ENCODE data around the gene ESYT3. TPM values are rescaled to one million over a fixed set of nuclear protein-coding genes. Genes with fewer than 3 reads are reported as not detected.

Gene ESYT3
- total and polyA plus RNA-seq, 4 donors = under 0.01 to 0.07 (median 0.05) TPM

DNA sequence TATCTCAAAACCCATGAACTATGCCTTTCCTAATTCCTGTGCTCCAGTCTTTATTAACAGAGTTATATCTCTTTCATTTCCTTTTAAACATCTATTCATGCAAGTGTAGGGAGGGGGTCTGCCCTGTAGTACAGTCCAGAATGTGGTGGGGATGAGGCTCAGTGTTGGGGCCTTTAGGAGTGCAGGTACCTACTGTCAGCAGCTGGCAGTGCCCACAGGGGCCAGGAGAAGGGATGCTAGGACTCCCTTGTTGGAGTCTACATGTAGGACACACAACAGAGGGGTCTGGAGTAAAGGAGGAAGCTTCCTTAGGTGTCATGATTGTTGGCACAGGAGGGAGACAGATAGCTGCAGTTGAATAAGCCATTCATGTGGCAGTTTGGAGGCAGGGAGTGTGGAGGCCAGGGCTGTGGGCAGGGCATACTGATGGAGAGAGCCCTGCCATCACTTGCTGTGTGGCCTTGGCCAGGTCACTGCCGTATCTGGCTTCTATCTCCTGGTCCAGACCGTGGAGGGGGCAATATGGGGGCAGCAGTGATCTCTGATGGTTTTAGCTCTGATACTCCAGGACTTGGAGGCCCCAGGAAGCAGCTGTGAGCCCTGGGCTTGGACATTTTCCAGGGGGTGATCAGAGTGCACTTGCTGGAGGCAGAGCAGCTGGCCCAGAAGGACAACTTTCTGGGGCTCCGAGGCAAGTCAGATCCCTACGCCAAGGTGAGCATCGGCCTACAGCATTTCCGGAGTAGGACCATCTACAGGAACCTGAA, 29.5 kb downstream of the ESYT3 start:
- 75% methylated on average over 6 of the region's 6 CpGs for WGBS
- no peak for DNase-seq (ENCODE audit: low spot score)
- Histone ChIP-seq H3K27me3 (ENCODE audit: control insufficient read depth in 4 of 4, insufficient read depth in 4 of 4, low read length in 3 of 4) (peaks cover 0 to 2% (median 0%) of the 10 kb centered on the region in 4 donors), H3K36me3 (ENCODE audit: control insufficient read depth in 4 of 4, insufficient read depth in 3 of 4, low read depth in 1 of 4, low read length in 3 of 4) (no peaks in the 10 kb centered on the region), H3K9ac (ENCODE audit: low read depth in 1 of 2, low read length in 2 of 2) (no peak overlapping the region), H3K4me1 (ENCODE audit: control insufficient read depth in 4 of 4, insufficient read depth in 4 of 4, low read length in 3 of 4) (no peaks in the 10 kb centered on the region), H3K9me3 (ENCODE audit: control insufficient read depth in 4 of 4, low read length in 3 of 4) (no peaks in the 10 kb centered on the region), H3K4me3 (ENCODE audit: low read depth in 1 of 3, low read length in 3 of 3) (no peak overlapping the region), H3K27ac (ENCODE audit: low read depth in 1 of 2, low read length in 2 of 2) (no peak overlapping the region)
- no peak for TF ChIP-seq HNF4A (conservative IDR thresholded peaks at IDR 0.05)
- TF ChIP-seq JUND (IDR thresholded peaks at IDR 0.05) = no peak
- no peak for TF ChIP-seq HNF4G (IDR thresholded peaks at IDR 0.05)
- TF ChIP-seq SP1 (IDR thresholded peaks at IDR 0.05) = no peak
- TF ChIP-seq, protein P1, sequence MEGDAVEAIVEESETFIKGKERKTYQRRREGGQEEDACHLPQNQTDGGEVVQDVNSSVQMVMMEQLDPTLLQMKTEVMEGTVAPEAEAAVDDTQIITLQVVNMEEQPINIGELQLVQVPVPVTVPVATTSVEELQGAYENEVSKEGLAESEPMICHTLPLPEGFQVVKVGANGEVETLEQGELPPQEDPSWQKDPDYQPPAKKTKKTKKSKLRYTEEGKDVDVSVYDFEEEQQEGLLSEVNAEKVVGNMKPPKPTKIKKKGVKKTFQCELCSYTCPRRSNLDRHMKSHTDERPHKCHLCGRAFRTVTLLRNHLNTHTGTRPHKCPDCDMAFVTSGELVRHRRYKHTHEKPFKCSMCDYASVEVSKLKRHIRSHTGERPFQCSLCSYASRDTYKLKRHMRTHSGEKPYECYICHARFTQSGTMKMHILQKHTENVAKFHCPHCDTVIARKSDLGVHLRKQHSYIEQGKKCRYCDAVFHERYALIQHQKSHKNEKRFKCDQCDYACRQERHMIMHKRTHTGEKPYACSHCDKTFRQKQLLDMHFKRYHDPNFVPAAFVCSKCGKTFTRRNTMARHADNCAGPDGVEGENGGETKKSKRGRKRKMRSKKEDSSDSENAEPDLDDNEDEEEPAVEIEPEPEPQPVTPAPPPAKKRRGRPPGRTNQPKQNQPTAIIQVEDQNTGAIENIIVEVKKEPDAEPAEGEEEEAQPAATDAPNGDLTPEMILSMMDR (IDR thresholded peaks at IDR 0.05; ENCODE audit: low read depth, low read length, missing input control) = no peak
- no peak for TF ChIP-seq FOXA1 (IDR thresholded peaks at IDR 0.05)

GRCh38 chr3:138464491-138464860, 30.1 kb downstream of the ESYT3 start:
- TF ChIP-seq HNF4A (conservative IDR thresholded peaks at IDR 0.05) (no peak), MAX (IDR thresholded peaks at IDR 0.05) (no peak), TAF1 (conservative IDR thresholded peaks at IDR 0.05) (no peak), HNF4G (IDR thresholded peaks at IDR 0.05) (no peak), FOXA1 (IDR thresholded peaks at IDR 0.05) (no peak), NR2F2 (IDR thresholded peaks at IDR 0.05) (no peak), JUND (IDR thresholded peaks at IDR 0.05) (no peak), REST (IDR thresholded peaks at IDR 0.05) (no peak), YY1 (IDR thresholded peaks at IDR 0.05) (no peak)
- TF ChIP-seq, protein P2, sequence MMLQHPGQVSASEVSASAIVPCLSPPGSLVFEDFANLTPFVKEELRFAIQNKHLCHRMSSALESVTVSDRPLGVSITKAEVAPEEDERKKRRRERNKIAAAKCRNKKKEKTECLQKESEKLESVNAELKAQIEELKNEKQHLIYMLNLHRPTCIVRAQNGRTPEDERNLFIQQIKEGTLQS (IDR thresholded peaks at IDR 0.05) = no peak
- H3K4me1 ChIP-seq (ENCODE audit: control insufficient read depth in 4 of 4, insufficient read depth in 4 of 4, low read length in 3 of 4) = no peaks in the 10 kb centered on the region
- no peak overlapping the region for H3K4me3 ChIP-seq (ENCODE audit: low read depth in 1 of 3, low read length in 3 of 3)
- H3K9me3 ChIP-seq (ENCODE audit: control insufficient read depth in 4 of 4, low read length in 3 of 4) = no peaks in the 10 kb centered on the region
- DNase-seq (ENCODE audit: low spot score) = no peak
- H3K27ac ChIP-seq (ENCODE audit: low read depth in 1 of 2, low read length in 2 of 2) = no peak overlapping the region
- peaks cover 0 to 2% (median 0%) of the 10 kb centered on the region in 4 donors for H3K27me3 ChIP-seq (ENCODE audit: control insufficient read depth in 4 of 4, insufficient read depth in 4 of 4, low read length in 3 of 4)
- WGBS = 85% methylated on average over 2 of the region's 2 CpGs
- H3K36me3 ChIP-seq (ENCODE audit: control insufficient read depth in 4 of 4, insufficient read depth in 3 of 4, low read depth in 1 of 4, low read length in 3 of 4) = no peaks in the 10 kb centered on the region
- H3K9ac ChIP-seq (ENCODE audit: low read depth in 1 of 2, low read length in 2 of 2) = no peak overlapping the region

All from liver (tissue), 9 donors.